HCT116 (cell line): ENCODE measurements around the gene DNAH5. TPM values are rescaled to one million over a fixed set of nuclear protein-coding genes. Genes with fewer than 3 reads are reported as not detected.

Source experiments
- total RNA-seq: library from RNA; stranded (reverse); gene quantifications from one replicate; pipeline ENCODE4 v1.2.1, GENCODE V29; 2021; ENCODE audit not compliant: unreplicated experiment

Gene DNAH5
- total RNA-seq, 1 experiment from 2014 or later = 0.37 TPM

Other genes starting within 250 kb of the DNAH5 start
- 68.4 TPM for gene TRIO, start 198.7 kb upstream of the DNAH5 start, total RNA-seq